GM21723 (cell line): ENCODE measurements around the gene UQCRFS1.
A peak's percentile ranks its signal among the peaks of the same experiment; 100 is the strongest.
"Not testable (repeated sequence)": the region's sequence is repeated elsewhere in the genome, so short reads cannot be mapped to it uniquely, and the experiment has no call there.

ENCODE experiments used
- ATAC-seq: cut with Tn5 transposase; IDR thresholded peaks from one replicate; pipeline ENCODE4 v1.9.1; 2021; ENCODE audit warnings: mild to moderate bottlenecking, moderate library complexity; ENCODE audit not compliant: unreplicated experiment

Gene UQCRFS1

GRCh38 chr19:29212648-29213573 is at the start of gene UQCRFS1:
Gene UQCRFS1, minus strand, starts transcription at chr19:29213151. Its CDS starts 33 bp downstream, at chr19:29213118.
- peak; percentile 95 for ATAC-seq

- ATAC-seq, result no peak
These were observed 49.1 kb upstream of the UQCRFS1 start for GRCh38 chr19:29262085-29262484.

- ATAC-seq, result no peak
These were observed 47.7 kb upstream of the UQCRFS1 start for GRCh38 chr19:29260477-29261317.

- ATAC-seq, result no peak
These were observed 46.9 kb upstream of the UQCRFS1 start for GRCh38 chr19:29259867-29260281.

GRCh38 chr19:29259153-29259552 is 46.2 kb upstream of the UQCRFS1 start:
- no peak for ATAC-seq

GRCh38 chr19:29256516-29256915 is 43.6 kb upstream of the UQCRFS1 start:
- no peak for ATAC-seq

- no peak for ATAC-seq
These were observed 43.0 kb upstream of the UQCRFS1 start for GRCh38 chr19:29255912-29256311.

- ATAC-seq, result no peak
These were observed 42.1 kb upstream of the UQCRFS1 start for GRCh38 chr19:29255006-29255405.

- not testable (repeated sequence) for ATAC-seq
These were observed 36.8 kb upstream of the UQCRFS1 start for GRCh38 chr19:29249798-29250197.

GRCh38 chr19:29248332-29248844 is 35.4 kb upstream of the UQCRFS1 start:
- ATAC-seq, result no peak

GRCh38 chr19:29247872-29248271 is 34.9 kb upstream of the UQCRFS1 start:
- no peak for ATAC-seq

- ATAC-seq, result no peak
These were observed 34.5 kb upstream of the UQCRFS1 start for GRCh38 chr19:29247471-29247870.

GRCh38 chr19:29247051-29247450 is 34.1 kb upstream of the UQCRFS1 start:
- ATAC-seq, result no peak

GRCh38 chr19:29245215-29245614 is 32.3 kb upstream of the UQCRFS1 start:
- ATAC-seq, result no peak

GRCh38 chr19:29241324-29241723 is 28.4 kb upstream of the UQCRFS1 start:
- no peak for ATAC-seq

GRCh38 chr19:29239213-29239776 is 26.3 kb upstream of the UQCRFS1 start:
- no peak for ATAC-seq

GRCh38 chr19:29233591-29233990 is 20.6 kb upstream of the UQCRFS1 start:
- no peak for ATAC-seq

- ATAC-seq, result no peak
These were observed 19.4 kb upstream of the UQCRFS1 start for GRCh38 chr19:29232315-29232852.

- ATAC-seq, result not testable (repeated sequence)
These were observed 18.4 kb upstream of the UQCRFS1 start for GRCh38 chr19:29231306-29231705.

- no peak for ATAC-seq
These were observed 4.7 kb upstream of the UQCRFS1 start for GRCh38 chr19:29217616-29218015.

- no peak for ATAC-seq
These were observed 3.1 kb upstream of the UQCRFS1 start for GRCh38 chr19:29216021-29216420.
